ENCODE data around the gene HS2ST1. TPM values are rescaled to one million over a fixed set of nuclear protein-coding genes. Genes with fewer than 3 reads are reported as not detected.
A peak's percentile ranks its signal among the peaks of the same experiment; 100 is the strongest.

Gene HS2ST1
- polyA plus RNA-seq, 4 donors, result 4.1 to 37.8 (median 7.5) TPM

- Histone ChIP-seq H3K4me3 (ENCODE audit: low read depth in 1 of 3, low read length in 3 of 3) (no peak overlapping the region), H3K4me1 (ENCODE audit: control insufficient read depth in 3 of 3, insufficient read depth in 2 of 3, low read depth in 1 of 3, low read length in 2 of 3) (no peaks in the 10 kb centered on the region), H3K27ac (ENCODE audit: low read depth in 1 of 3, low read length in 2 of 3) (no peak overlapping the region), H3K9me3 (ENCODE audit: control insufficient read depth in 2 of 2, insufficient read depth in 1 of 2, low read depth in 1 of 2, low read length in 1 of 2) (no peaks in the 10 kb centered on the region), H3K27me3 (ENCODE audit: control insufficient read depth in 3 of 3, insufficient read depth in 3 of 3, low read length in 3 of 3) (no peaks in the 10 kb centered on the region), H3K36me3 (ENCODE audit: control insufficient read depth in 3 of 3, insufficient read depth in 2 of 3, low read depth in 1 of 3, low read length in 3 of 3) (no peaks in the 10 kb centered on the region)
- no peak for DNase-seq
- no peak for FAIRE-seq
- 91 to 92% (median 92%) methylated on average over 3 of the region's 3 CpGs for WGBS, 3 donors
Measured at GRCh38 chr1:87143413-87144135, 229.1 kb downstream of the HS2ST1 start.

DNA sequence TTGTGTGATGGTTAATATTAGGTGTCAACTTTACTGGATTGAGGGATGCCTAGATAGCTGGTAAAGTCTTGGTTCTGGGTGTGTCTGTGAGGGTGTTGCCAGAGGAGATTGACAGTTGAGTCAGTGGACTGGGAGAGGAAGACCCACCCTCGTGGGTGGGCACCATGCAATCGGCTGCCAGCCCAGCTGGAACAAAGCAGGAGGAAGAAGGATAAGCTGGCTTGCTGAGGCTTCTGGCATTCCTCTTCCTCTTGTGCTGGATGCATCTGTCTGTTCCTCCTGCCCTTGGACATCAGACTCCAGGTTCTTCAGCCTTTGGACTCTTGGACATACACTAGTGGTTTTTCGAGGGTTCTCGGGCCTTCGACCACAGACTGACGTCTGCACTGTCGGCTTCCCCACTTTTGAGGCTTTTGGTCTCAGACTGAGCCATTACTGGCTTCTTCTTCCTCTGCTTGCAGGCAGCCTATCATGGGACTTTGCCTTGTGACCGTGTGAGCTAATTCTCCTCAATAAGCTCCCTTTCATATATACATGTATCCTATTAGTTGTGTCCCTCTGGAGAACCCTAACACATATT lies 230.0 kb downstream of the HS2ST1 start:
- no peak overlapping the region for H3K4me3 ChIP-seq (ENCODE audit: low read depth in 1 of 3, low read length in 3 of 3)
- DNase-seq, result no peak
- 66 to 81% (median 70%) methylated on average over 8 of the region's 8 CpGs for WGBS, 3 donors

GRCh38 chr1:87144981-87145380 lies 230.5 kb downstream of the HS2ST1 start:
- H3K4me1 ChIP-seq (ENCODE audit: control insufficient read depth in 3 of 3, insufficient read depth in 2 of 3, low read depth in 1 of 3, low read length in 2 of 3), result no peaks in the 10 kb centered on the region
- WGBS, 3 donors, result 66 to 92% (median 86%) methylated on average over 2 of the region's 2 CpGs
- H3K36me3 ChIP-seq (ENCODE audit: control insufficient read depth in 3 of 3, insufficient read depth in 2 of 3, low read depth in 1 of 3, low read length in 3 of 3), result no peaks in the 10 kb centered on the region
- DNase-seq, result no peak
- H3K9me3 ChIP-seq (ENCODE audit: control insufficient read depth in 2 of 2, insufficient read depth in 1 of 2, low read depth in 1 of 2, low read length in 1 of 2), result no peaks in the 10 kb centered on the region
- H3K27me3 ChIP-seq (ENCODE audit: control insufficient read depth in 3 of 3, insufficient read depth in 3 of 3, low read length in 3 of 3), result no peaks in the 10 kb centered on the region
- no peak for FAIRE-seq
- no peak overlapping the region for H3K27ac ChIP-seq (ENCODE audit: low read depth in 1 of 3, low read length in 2 of 3)
- H3K4me3 ChIP-seq (ENCODE audit: low read depth in 1 of 3, low read length in 3 of 3), result no peak overlapping the region

More for the DNA sequence above, 230.0 kb downstream of the HS2ST1 start:
- Histone ChIP-seq H3K4me1 (ENCODE audit: control insufficient read depth in 3 of 3, insufficient read depth in 2 of 3, low read depth in 1 of 3, low read length in 2 of 3) (no peaks in the 10 kb centered on the region), H3K27ac (ENCODE audit: low read depth in 1 of 3, low read length in 2 of 3) (no peak overlapping the region), H3K9me3 (ENCODE audit: control insufficient read depth in 2 of 2, insufficient read depth in 1 of 2, low read depth in 1 of 2, low read length in 1 of 2) (no peaks in the 10 kb centered on the region), H3K36me3 (ENCODE audit: control insufficient read depth in 3 of 3, insufficient read depth in 2 of 3, low read depth in 1 of 3, low read length in 3 of 3) (no peaks in the 10 kb centered on the region), H3K27me3 (ENCODE audit: control insufficient read depth in 3 of 3, insufficient read depth in 3 of 3, low read length in 3 of 3) (no peaks in the 10 kb centered on the region)
- no peak for FAIRE-seq

GRCh38 chr1:87146538-87146937 lies 232.1 kb downstream of the HS2ST1 start:
- no peak for DNase-seq
- no peaks in the 10 kb centered on the region for H3K9me3 ChIP-seq (ENCODE audit: control insufficient read depth in 2 of 2, insufficient read depth in 1 of 2, low read depth in 1 of 2, low read length in 1 of 2)
- peaks cover 0 to 8% (median 0%) of the 10 kb centered on the region in 3 donors for H3K4me1 ChIP-seq (ENCODE audit: control insufficient read depth in 3 of 3, insufficient read depth in 2 of 3, low read depth in 1 of 3, low read length in 2 of 3)
- WGBS, 3 donors, result 85 to 97% (median 90%) methylated on average over 2 of the region's 2 CpGs
- H3K27me3 ChIP-seq (ENCODE audit: control insufficient read depth in 3 of 3, insufficient read depth in 3 of 3, low read length in 3 of 3), result no peaks in the 10 kb centered on the region
- H3K27ac ChIP-seq (ENCODE audit: low read depth in 1 of 3, low read length in 2 of 3), result no peak overlapping the region
- FAIRE-seq, result no peak
- no peak overlapping the region for H3K4me3 ChIP-seq (ENCODE audit: low read depth in 1 of 3, low read length in 3 of 3)
- H3K36me3 ChIP-seq (ENCODE audit: control insufficient read depth in 3 of 3, insufficient read depth in 2 of 3, low read depth in 1 of 3, low read length in 3 of 3), result no peaks in the 10 kb centered on the region

DNA sequence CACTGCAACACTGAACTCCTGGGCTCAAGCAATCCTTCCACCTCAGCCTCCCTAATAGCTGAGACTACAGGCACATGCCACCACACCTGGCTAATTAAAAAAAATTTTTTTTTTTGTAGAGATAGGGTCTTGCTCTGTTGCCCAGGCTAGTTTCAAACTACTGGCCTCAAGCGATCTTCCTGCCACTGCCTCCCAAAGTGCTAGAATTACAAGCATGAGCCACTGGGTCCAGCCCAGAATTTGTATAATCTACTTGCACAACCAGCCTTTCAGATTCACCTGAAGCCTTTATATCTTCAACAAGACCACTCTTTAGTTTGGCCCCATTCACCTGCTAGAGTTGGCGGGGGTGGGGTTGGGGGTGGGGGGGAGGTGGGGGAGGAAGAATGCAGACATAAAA lies 232.6 kb downstream of the HS2ST1 start:
- Histone ChIP-seq H3K9me3 (ENCODE audit: control insufficient read depth in 2 of 2, insufficient read depth in 1 of 2, low read depth in 1 of 2, low read length in 1 of 2) (no peaks in the 10 kb centered on the region), H3K27ac (ENCODE audit: low read depth in 1 of 3, low read length in 2 of 3) (no peak overlapping the region), H3K36me3 (ENCODE audit: control insufficient read depth in 3 of 3, insufficient read depth in 2 of 3, low read depth in 1 of 3, low read length in 3 of 3) (no peaks in the 10 kb centered on the region), H3K4me3 (ENCODE audit: low read depth in 1 of 3, low read length in 3 of 3) (no peak overlapping the region), H3K4me1 (ENCODE audit: control insufficient read depth in 3 of 3, insufficient read depth in 2 of 3, low read depth in 1 of 3, low read length in 2 of 3) (peaks cover 0 to 8% (median 0%) of the 10 kb centered on the region in 3 donors), H3K27me3 (ENCODE audit: control insufficient read depth in 3 of 3, insufficient read depth in 3 of 3, low read length in 3 of 3) (no peaks in the 10 kb centered on the region)
- 43 to 93% (median 47%) methylated on average over 2 of the region's 2 CpGs for WGBS, 3 donors
- FAIRE-seq (no peak), DNase-seq (no peak)

DNA sequence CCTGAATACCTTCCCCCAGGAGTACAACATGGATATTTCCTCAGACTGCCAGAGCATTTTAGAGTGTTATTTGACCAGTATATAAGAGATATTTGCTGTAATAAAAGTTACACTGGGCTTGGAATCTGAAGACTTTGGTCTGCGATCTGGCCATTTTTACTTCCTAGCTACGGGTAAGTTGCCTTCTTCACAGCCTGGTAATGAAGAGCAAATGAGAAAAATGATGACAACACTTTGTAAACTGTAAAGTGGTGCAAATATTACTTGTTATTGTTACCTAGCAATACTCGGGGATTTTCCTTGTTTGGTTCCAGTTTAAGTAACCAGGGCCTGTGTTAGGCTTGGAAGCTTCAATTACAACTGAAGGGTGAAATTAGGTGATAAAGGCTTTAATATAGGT lies 233.4 kb downstream of the HS2ST1 start:
- DNase-seq (no peak), FAIRE-seq (no peak)
- H3K9me3 ChIP-seq (ENCODE audit: control insufficient read depth in 2 of 2, insufficient read depth in 1 of 2, low read depth in 1 of 2, low read length in 1 of 2), result no peaks in the 10 kb centered on the region
- peaks cover 0 to 8% (median 0%) of the 10 kb centered on the region in 3 donors for H3K4me1 ChIP-seq (ENCODE audit: control insufficient read depth in 3 of 3, insufficient read depth in 2 of 3, low read depth in 1 of 3, low read length in 2 of 3)
- H3K36me3 ChIP-seq (ENCODE audit: control insufficient read depth in 3 of 3, insufficient read depth in 2 of 3, low read depth in 1 of 3, low read length in 3 of 3), result no peaks in the 10 kb centered on the region
- no peak overlapping the region for H3K4me3 ChIP-seq (ENCODE audit: low read depth in 1 of 3, low read length in 3 of 3)
- no peaks in the 10 kb centered on the region for H3K27me3 ChIP-seq (ENCODE audit: control insufficient read depth in 3 of 3, insufficient read depth in 3 of 3, low read length in 3 of 3)
- WGBS, 3 donors, result 37 to 88% (median 50%) methylated on average over 3 of the region's 3 CpGs
- H3K27ac ChIP-seq (ENCODE audit: low read depth in 1 of 3, low read length in 2 of 3), result no peak overlapping the region

- Histone ChIP-seq H3K9me3 (ENCODE audit: control insufficient read depth in 2 of 2, insufficient read depth in 1 of 2, low read depth in 1 of 2, low read length in 1 of 2) (no peaks in the 10 kb centered on the region), H3K27me3 (ENCODE audit: control insufficient read depth in 3 of 3, insufficient read depth in 3 of 3, low read length in 3 of 3) (no peaks in the 10 kb centered on the region), H3K4me1 (ENCODE audit: control insufficient read depth in 3 of 3, insufficient read depth in 2 of 3, low read depth in 1 of 3, low read length in 2 of 3) (peaks cover 0 to 8% (median 0%) of the 10 kb centered on the region in 3 donors), H3K27ac (ENCODE audit: low read depth in 1 of 3, low read length in 2 of 3) (peak overlapping the region in 1 of 3 donors; percentile 53), H3K36me3 (ENCODE audit: control insufficient read depth in 3 of 3, insufficient read depth in 2 of 3, low read depth in 1 of 3, low read length in 3 of 3) (no peaks in the 10 kb centered on the region), H3K4me3 (ENCODE audit: low read depth in 1 of 3, low read length in 3 of 3) (no peak overlapping the region)
- DNase-seq, result no peak
- no peak for FAIRE-seq
- WGBS, 3 donors, result 84 to 92% (median 92%) methylated on average over 4 of the region's 4 CpGs
Measured at GRCh38 chr1:87148661-87149060, 234.2 kb downstream of the HS2ST1 start.

GRCh38 chr1:87149241-87150041 lies 235.0 kb downstream of the HS2ST1 start:
- Histone ChIP-seq H3K27ac (ENCODE audit: low read depth in 1 of 3, low read length in 2 of 3) (peak overlapping the region in 1 of 3 donors; percentile 53), H3K4me1 (ENCODE audit: control insufficient read depth in 3 of 3, insufficient read depth in 2 of 3, low read depth in 1 of 3, low read length in 2 of 3) (peaks cover 0 to 8% (median 0%) of the 10 kb centered on the region in 3 donors), H3K9me3 (ENCODE audit: control insufficient read depth in 2 of 2, insufficient read depth in 1 of 2, low read depth in 1 of 2, low read length in 1 of 2) (no peaks in the 10 kb centered on the region), H3K36me3 (ENCODE audit: control insufficient read depth in 3 of 3, insufficient read depth in 2 of 3, low read depth in 1 of 3, low read length in 3 of 3) (no peaks in the 10 kb centered on the region), H3K4me3 (ENCODE audit: low read depth in 1 of 3, low read length in 3 of 3) (no peak overlapping the region), H3K27me3 (ENCODE audit: control insufficient read depth in 3 of 3, insufficient read depth in 3 of 3, low read length in 3 of 3) (no peaks in the 10 kb centered on the region)
- FAIRE-seq (no peak), DNase-seq (no peak)
- WGBS, 3 donors, result 75 to 87% (median 79%) methylated on average over 7 of the region's 7 CpGs
